ENCODE data around the gene NMRK2.

DNA sequence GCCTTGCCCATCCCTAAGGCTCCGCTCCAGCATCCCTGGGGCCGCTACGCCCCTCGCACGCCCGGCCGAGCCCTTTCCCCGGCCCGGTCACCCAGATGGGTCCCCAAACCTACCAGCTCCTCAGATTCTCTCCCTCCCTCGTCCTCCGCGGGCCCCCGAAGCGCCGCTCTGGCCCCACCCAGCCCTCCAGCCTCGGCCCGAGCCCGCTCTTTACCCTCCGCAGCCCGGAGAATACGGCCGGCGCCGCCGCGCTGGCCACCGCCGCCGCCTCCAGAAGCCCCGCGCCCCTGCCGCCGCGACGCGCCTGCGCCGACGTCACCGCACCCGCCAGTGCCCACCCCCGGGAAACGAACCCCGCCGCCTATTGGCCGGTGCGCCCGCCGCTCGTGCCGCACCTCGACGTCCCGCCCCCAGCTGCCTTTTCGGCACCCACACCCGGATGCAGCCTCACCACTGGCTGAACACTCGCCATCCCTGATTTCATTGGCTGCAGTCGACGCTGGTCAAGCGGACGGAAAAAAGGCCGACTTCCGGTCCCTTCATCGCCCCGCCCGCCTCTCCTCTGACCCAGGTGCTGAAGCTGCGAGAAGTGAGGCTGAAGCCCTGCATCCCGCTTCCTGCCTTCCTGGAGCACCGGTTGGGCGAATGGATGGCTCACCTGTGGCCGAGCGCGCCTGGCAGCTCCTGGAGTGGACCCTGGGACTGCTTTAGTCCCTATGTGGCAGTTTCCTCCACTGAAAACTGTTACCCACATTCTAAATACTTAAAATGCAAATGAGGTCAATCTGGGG is 38.1 kb downstream of the NMRK2 start, which contains the start of gene DAPK3:
- TF ChIP-seq TAF1 (conservative IDR thresholded peaks at IDR 0.05) (no peak), RXRA (IDR thresholded peaks at IDR 0.05) (peak; percentile 31 to 55), SP1 (IDR thresholded peaks at IDR 0.05) (peak; percentile 84), JUND (IDR thresholded peaks at IDR 0.05) (no peak), RAD21 (IDR thresholded peaks at IDR 0.05) (no peak), HNF4G (IDR thresholded peaks at IDR 0.05) (no peak)
- TF ChIP-seq, protein P1, sequence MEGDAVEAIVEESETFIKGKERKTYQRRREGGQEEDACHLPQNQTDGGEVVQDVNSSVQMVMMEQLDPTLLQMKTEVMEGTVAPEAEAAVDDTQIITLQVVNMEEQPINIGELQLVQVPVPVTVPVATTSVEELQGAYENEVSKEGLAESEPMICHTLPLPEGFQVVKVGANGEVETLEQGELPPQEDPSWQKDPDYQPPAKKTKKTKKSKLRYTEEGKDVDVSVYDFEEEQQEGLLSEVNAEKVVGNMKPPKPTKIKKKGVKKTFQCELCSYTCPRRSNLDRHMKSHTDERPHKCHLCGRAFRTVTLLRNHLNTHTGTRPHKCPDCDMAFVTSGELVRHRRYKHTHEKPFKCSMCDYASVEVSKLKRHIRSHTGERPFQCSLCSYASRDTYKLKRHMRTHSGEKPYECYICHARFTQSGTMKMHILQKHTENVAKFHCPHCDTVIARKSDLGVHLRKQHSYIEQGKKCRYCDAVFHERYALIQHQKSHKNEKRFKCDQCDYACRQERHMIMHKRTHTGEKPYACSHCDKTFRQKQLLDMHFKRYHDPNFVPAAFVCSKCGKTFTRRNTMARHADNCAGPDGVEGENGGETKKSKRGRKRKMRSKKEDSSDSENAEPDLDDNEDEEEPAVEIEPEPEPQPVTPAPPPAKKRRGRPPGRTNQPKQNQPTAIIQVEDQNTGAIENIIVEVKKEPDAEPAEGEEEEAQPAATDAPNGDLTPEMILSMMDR (IDR thresholded peaks at IDR 0.05; ENCODE audit: low read depth, low read length, missing input control) = peak; percentile 22
- TF ChIP-seq, protein P2, sequence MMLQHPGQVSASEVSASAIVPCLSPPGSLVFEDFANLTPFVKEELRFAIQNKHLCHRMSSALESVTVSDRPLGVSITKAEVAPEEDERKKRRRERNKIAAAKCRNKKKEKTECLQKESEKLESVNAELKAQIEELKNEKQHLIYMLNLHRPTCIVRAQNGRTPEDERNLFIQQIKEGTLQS (IDR thresholded peaks at IDR 0.05) = no peak
- TF ChIP-seq, protein P3, sequence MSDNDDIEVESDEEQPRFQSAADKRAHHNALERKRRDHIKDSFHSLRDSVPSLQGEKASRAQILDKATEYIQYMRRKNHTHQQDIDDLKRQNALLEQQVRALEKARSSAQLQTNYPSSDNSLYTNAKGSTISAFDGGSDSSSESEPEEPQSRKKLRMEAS (IDR thresholded peaks at IDR 0.05) = no peak

Measured in liver (tissue), 3 donors.